Urinary bladder (tissue), 4 donors: ENCODE measurements around the gene RPS6KA2. TPM values are rescaled to one million over a fixed set of nuclear protein-coding genes. Genes with fewer than 3 reads are reported as not detected.
"Not testable (repeated sequence)": the region's sequence is repeated elsewhere in the genome, so short reads cannot be mapped to it uniquely, and the experiment has no call there.

Experiments
- DNase-seq: peaks from one replicate; pipeline ENCODE4 v3.0.0-alpha.2; 2015; ENCODE audit errors: extremely low spot score
- H3K27ac ChIP-seq: one replicate; pipeline ENCODE4 v1.5.1; 2013; ENCODE audit warnings: low read depth, mild to moderate bottlenecking, moderate library complexity
- H3K36me3 ChIP-seq: one replicate; pipeline ENCODE4 v1.6.1; 2013; ENCODE audit warnings: mild to moderate bottlenecking, moderate library complexity; ENCODE audit not compliant: insufficient read depth
- H3K4me1 ChIP-seq: one replicate; pipeline ENCODE4 v1.6.1; 2013; ENCODE audit warnings: mild to moderate bottlenecking, moderate library complexity; ENCODE audit not compliant: insufficient read depth
- H3K4me3 ChIP-seq: one replicate; pipeline ENCODE4 v1.5.1; 2013; ENCODE audit warnings: low read depth, low read length
- WGBS: extraction: QIAGEN DNeasy Blood & Tissue Kit; methylation state at CpG from one replicate; pipeline ENCODE4 v1.1.7; 2013; 5-methylcytosine and 5-hydroxymethylcytosine counted together
- polyA plus RNA-seq: library from polyadenylated mRNA; stranded (reverse); fragments of 200-250 nt; gene quantifications from one replicate; pipeline ENCODE4 v1.2.3, GENCODE V29; 2013
- total RNA-seq: library from RNA; depleted of rRNA; stranded (reverse); fragments of >200 nt; gene quantifications from one replicate; pipeline ENCODE4 v1.2.3, GENCODE V29; 2014
- donor health status: healthy with polysubstance abuse.
- donor health status: healthy.

Gene RPS6KA2
- total and polyA plus RNA-seq, 2 donors = 34.7 to 67.0 TPM

DNA sequence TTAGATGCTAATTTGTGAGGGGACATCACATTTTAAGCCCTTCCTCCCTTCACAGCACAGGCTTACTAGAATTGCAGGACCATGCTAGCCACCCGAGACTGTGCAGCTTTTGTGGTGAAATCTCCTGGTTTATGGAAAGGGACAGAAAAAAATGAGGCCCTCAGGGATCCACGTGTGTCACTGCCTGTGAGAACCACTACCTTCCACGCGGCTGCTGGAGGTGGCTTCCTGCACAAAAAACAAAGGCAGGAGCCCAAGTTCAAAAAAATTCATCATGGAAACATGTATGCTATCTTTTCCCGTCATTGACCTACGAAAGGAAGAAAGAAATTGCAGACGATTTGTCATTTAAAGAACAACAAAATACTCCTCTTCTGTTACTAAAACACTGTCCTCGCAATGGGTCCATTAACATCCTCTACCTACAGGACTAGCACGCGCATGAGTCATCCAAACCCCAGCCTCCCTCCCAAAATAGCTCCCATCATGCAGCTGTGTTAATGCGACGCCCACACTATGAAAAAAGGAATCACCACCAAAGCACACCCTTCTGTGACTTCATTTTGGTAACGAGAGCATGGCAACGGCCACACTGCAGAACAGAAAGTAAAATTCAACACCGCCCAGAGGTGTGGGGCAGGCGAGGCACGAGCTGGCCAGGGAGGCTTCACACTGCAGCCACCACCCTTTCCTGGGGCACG is 86.3 kb downstream of the RPS6KA2 start:
- no peaks in the 10 kb centered on the region for H3K36me3 ChIP-seq
- no peak overlapping the region for H3K27ac ChIP-seq
- H3K4me3 ChIP-seq = no peak overlapping the region
- 77% methylated on average over 18 of the region's 18 CpGs for WGBS
- no peaks in the 10 kb centered on the region for H3K4me1 ChIP-seq
- no peak for DNase-seq

DNA sequence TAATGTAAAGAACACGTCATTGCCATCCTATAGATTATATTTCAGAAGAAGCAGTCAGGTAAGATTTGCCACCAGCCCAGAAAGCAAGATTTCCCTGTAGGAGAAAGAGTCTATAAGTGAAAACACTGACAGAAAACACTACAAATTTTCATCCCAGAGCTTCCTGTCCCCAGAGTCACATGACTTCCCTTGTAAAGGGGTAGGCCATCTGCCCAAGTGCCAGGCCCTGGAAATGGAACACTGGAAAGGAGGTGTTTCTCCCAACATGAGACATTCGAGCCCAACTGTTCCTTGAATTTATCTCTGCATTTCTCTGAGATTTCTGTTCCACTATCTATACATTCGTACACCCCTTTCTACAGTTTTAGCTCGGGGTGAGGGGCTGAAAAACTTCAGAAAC is 87.5 kb downstream of the RPS6KA2 start:
- Histone ChIP-seq H3K4me3 (no peak overlapping the region), H3K4me1 (no peaks in the 10 kb centered on the region), H3K27ac (no peak overlapping the region), H3K36me3 (no peaks in the 10 kb centered on the region)
- no peak for DNase-seq
- 90% methylated on average over 4 of the region's 4 CpGs for WGBS

DNA sequence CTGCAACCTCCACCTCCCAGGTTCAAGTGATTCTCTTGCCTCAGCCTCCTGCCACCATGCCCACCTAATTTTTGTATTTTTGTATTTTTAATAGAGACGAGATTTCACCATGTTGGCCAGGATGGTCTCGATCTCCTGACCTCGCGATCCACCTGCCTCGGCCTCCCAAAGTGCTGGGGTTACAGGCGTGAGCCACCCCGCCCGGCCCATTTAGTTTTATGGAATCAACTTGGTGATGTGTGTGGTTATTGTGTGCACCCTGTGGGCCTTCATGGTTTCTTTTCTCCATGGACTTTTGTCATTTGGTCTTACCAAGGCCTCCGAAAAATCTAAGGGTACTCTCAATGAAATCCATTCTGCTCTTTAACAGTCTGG is 88.1 kb downstream of the RPS6KA2 start:
- H3K36me3 ChIP-seq, DNase-seq, H3K4me1 ChIP-seq, H3K4me3 ChIP-seq, H3K27ac ChIP-seq: not testable (repeated sequence)
- WGBS = 97% methylated on average over 9 of the region's 9 CpGs

DNA sequence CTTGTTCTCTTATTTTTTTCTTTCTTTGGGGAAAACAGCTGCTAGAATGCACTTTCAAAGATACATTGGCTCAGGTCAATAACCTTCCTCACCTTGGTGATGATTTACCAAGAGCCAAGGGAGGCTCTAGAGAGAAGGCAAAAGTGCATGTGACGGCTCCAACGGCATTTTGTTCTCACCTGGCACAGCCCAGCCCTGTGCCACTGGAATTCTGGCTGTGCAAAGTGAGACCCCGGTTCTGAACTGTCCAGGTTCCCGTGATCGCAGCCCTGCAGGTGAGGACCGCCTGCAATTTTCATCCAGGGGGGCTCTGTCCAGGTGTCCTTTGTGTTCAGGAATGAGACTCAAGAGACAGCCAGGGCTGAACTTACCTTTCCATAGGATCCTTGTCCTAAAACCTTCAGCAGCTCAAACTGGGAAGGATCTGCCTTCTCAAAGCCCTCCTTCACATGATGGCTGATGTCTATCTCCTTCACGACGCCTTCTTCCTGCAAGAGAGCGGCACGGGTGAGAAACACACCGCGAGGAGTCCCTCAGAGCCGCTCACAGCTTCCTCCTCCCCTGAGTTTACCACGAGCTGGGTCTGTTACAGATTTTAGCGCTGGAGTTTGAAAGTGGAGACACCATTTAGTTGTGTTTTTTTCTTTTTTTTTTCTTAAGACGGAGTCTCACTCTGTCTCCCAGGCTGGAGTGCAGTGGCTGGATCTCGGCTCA is 88.6 kb downstream of the RPS6KA2 start:
- WGBS = 91% methylated on average over 17 of the region's 17 CpGs

DNA sequence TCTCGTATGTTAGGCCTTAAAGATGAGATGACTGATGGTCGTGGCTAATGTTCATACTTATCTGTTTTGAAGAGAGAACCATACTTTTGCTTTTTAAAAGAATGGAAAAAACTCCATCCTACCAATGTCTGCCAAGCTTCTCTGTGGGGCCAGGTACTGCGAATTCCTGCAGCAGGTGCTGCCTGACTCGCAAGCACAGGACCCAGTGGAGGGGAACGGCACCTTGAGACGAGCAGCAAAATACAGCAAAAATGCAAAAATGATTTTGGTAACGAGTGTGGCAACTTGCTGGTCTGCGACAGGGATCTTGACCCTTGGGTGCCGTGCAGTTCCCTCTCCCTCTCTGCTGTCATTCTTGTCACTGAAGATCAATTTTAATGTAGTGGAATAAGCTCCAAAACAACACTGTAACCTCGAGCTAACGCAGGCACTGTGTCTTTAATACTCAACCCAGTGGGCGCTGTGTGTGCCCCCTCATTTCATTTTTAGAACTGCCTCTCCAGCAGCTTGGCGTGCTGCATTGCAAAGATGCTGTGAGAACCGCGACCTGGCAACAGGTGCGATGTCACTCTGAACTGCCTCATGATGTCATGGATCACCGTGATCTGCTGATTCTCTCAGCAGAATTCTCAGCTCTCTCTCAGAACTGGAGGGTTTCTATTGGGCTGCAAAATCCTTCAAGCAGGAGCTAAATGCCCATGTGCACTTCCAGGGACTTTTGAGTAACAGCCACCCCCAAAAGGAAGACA is 92.2 kb downstream of the RPS6KA2 start:
- 94% methylated on average over 17 of the region's 17 CpGs for WGBS
- Histone ChIP-seq H3K4me1 (no peaks in the 10 kb centered on the region), H3K36me3 (peaks cover 5% of the 10 kb centered on the region), H3K27ac (no peak overlapping the region), H3K4me3 (no peak overlapping the region)
- DNase-seq = no peak

More for the DNA sequence above, 88.6 kb downstream of the RPS6KA2 start:
- H3K27ac ChIP-seq = no peak overlapping the region
- DNase-seq = no peak
- H3K4me1 ChIP-seq = no peaks in the 10 kb centered on the region
- H3K36me3 ChIP-seq = peaks cover 2% of the 10 kb centered on the region
- H3K4me3 ChIP-seq = no peak overlapping the region

DNA sequence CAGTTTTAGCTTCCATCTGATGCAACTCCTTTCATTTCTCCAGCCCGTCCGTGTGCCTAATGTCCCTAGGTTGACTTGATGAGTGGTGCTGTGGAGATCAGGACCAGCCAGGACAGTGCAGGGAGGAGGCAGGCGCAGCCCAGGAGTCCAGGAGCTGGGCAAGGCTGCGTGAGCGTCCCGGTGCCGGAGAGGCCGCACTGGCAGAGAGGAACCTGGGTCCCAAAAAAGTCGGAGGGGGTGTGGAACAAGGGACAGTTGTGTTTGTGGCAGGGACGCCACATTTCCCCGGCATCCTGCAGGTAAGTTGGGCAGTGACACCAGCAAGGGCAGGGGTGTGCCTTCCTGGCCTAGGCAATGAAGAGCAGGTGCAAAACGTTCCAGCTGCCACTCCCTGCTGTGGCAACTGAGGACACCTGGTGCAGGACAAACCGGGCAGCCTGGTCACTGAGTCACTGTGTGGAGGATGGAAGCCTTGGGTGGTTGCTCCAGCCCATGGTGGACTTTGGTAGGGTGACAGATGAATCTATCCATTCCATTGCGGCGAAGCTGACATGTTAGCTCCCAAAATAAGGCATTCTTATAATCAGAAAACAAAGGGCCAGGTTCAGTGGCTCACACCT is 93.7 kb downstream of the RPS6KA2 start:
- Histone ChIP-seq H3K36me3 (peaks cover 5% of the 10 kb centered on the region), H3K27ac (no peak overlapping the region), H3K4me1 (no peaks in the 10 kb centered on the region), H3K4me3 (no peak overlapping the region)
- WGBS = 94% methylated on average over 15 of the region's 15 CpGs
- DNase-seq = no peak

DNA sequence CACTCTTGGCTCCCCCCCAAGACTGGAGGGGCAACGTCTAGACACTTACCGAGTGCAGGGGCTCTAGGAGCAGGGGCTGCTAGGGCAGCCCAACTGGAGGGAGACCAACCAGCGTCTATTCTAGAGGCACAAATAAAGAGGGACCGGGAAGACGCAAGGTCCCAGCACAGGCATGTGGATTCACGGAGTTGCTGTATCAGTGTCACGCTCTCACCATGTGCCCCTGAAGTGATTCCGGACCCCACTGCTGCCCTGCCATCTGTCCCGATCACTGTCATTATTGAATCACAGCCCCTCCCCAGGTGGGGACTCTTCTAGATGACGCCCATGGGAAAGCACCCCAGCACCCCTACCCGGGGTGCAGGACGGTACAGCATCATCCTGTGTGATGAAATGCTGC is 94.7 kb downstream of the RPS6KA2 start:
- H3K4me3 ChIP-seq = no peak overlapping the region
- DNase-seq = no peak
- peaks cover 5% of the 10 kb centered on the region for H3K36me3 ChIP-seq
- no peak overlapping the region for H3K27ac ChIP-seq
- 86% methylated on average over 12 of the region's 12 CpGs for WGBS
- H3K4me1 ChIP-seq = no peaks in the 10 kb centered on the region

DNA sequence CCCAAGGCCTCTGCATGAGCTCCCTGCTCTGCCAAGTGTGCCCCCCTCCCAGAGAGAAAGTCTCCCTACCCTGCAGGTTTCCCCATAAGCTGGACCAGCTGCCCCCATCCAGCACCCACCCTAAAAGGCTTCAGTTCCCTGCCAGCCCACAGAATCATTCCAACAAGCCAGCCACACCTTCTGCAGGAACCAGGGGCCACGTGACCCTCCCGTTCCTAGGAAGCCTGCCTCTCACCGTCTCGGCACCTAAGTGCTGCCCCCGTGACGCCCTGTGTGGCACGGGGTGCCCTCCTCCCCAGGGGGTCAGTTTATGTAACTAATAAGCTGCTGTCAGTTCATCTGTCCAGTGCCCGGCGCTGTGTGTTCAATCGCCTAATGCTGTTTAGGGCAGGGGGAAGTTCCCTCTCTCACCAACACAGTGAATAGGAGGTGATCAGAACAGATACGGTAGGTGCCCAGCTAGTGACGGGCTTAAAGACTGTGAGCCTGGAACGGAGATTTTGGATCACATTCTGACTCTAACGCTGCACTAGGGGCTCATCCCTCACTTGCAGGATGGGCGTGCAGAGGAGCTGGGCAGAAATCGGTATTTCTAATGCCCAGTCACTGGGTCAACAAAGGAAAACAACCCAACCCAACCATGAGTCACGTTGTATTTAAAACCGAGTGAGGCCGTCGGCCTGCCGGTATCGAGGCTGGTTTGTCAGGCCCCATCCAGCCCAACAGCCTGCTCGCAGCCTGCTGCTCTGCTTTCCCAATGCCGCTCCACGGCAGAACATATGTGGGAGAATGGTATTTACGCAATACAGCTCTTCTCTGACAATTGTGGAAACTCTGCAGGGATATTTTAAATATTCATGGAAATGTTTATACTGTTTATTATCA is 96.6 kb downstream of the RPS6KA2 start:
- DNase-seq = no peak
- Histone ChIP-seq H3K27ac (no peak overlapping the region), H3K4me1 (no peaks in the 10 kb centered on the region), H3K36me3 (peaks cover 5% of the 10 kb centered on the region), H3K4me3 (no peak overlapping the region)
- 95% methylated on average over 26 of the region's 26 CpGs for WGBS

DNA sequence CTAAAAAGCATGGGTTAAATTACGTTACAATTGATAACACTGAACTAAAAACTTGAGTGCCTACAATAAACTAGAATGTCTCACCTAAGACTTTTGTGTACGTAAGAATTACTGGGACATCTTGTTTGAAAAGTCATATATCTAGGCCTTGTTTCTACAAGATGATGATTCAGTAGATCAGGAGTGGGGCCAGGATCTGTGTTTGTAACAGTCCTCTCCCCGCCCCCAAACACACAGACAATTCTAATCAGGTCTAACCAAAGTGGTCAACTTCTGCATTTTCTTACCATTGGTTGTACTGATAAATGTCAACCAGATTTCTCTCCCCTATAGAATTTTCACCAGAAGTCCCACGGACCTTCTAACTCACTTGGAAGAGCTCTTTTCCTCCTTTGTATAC is 97.5 kb downstream of the RPS6KA2 start:
- WGBS = 79% methylated on average over 4 of the region's 4 CpGs
- H3K27ac ChIP-seq = no peak overlapping the region
- H3K36me3 ChIP-seq = peaks cover 5% of the 10 kb centered on the region
- H3K4me3 ChIP-seq = no peak overlapping the region
- H3K4me1 ChIP-seq = no peaks in the 10 kb centered on the region
- no peak for DNase-seq

DNA sequence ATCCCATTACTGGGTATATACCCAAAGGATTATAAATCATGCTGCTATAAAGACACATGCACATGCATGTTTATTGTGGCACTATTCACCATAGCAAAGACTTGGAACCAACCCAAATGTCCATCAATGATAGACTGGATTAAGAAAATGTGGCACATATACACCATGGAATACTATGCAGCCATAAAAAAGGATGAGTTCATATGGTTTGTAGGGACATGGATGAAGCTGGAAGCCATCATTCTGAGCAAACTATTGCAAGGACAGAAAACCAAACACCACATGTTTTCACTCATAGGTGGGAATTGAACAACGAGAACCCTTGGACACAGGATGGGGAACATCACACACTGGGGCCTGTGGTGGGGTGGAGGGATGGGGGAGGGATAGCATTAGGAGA is 98.0 kb downstream of the RPS6KA2 start:
- H3K36me3 ChIP-seq, H3K4me1 ChIP-seq, H3K27ac ChIP-seq, H3K4me3 ChIP-seq, DNase-seq: not testable (repeated sequence)
- 95% methylated on average over 1 of the region's 1 CpG for WGBS

DNA sequence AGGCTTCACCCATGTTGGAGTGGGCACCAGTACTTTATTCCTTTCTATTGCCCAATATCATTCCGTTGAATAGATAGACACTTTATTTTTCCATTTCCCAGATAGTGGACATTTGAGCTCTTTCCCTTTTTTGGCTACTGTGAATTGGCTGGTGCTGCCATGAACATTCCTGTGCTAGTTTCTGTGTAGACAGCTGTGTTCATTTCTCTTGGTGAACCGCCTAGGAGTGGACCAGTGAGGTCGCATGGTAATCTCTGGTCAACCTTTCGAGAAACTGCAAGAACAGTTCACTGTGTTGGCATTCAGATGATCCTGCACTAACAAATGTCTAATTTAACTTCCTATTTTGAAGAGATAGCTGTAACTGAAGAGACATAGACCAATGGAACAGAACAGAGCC is 99.2 kb downstream of the RPS6KA2 start:
- H3K4me3 ChIP-seq = no peak overlapping the region
- DNase-seq = no peak
- H3K36me3 ChIP-seq = no peaks in the 10 kb centered on the region
- 80% methylated on average over 4 of the region's 4 CpGs for WGBS
- H3K27ac ChIP-seq = no peak overlapping the region
- no peaks in the 10 kb centered on the region for H3K4me1 ChIP-seq

DNA sequence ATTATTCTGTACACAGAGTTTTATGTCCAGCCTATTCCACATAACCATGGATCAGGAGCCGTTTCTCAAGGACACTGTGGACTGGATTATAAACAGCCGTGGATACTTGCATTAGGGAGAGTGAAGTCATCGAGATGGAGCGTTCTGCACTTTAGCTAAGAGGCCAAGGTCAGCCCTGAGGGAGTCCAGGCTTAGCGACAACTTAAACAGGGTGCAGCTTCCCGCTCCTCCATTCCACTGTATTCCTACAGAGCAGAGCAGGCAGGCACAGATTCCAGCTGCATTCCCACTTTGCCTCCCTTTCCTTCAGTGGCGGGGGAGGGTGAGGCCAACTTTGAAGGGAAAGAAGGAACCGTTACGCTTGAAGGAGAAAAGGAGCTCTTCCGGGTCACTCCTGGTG is 100.1 kb downstream of the RPS6KA2 start:
- WGBS = 67% methylated on average over 10 of the region's 10 CpGs
- Histone ChIP-seq H3K36me3 (no peaks in the 10 kb centered on the region), H3K4me3 (no peak overlapping the region), H3K27ac (no peak overlapping the region), H3K4me1 (no peaks in the 10 kb centered on the region)
- DNase-seq = no peak

DNA sequence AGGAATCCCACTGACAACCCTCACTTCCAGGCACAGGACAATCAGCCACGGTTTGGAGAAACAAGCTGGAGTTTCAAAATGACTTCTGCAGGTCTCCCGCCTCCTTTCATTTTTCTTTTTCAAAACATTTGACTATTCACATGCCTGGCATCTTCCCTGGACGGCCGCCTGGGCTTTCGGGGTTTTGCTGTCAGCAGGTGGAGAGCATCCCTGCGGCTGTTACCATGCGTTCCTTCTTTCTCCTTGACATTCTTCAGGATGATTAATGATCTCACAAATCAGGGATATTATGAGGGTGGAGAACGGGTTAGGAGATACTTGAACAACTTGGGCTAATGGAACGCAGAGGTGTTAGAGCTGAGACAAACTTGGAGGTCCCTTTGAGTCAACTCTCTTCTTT is 101.5 kb downstream of the RPS6KA2 start:
- H3K36me3 ChIP-seq = no peaks in the 10 kb centered on the region
- DNase-seq = no peak

More for the DNA sequence above, 101.5 kb downstream of the RPS6KA2 start:
- H3K27ac ChIP-seq = no peak overlapping the region
- 91% methylated on average over 9 of the region's 9 CpGs for WGBS
- H3K4me1 ChIP-seq = no peaks in the 10 kb centered on the region
- H3K4me3 ChIP-seq = no peak overlapping the region
